Motor neuron (in vitro differentiated cells): Measurements from ENCODE around the gene CFAP61. TPM values are rescaled to one million over a fixed set of nuclear protein-coding genes. Genes with fewer than 3 reads are reported as not detected.

Source experiments
- ATAC-seq, 8 experiments: fragments of 200-7000 bp; cut with Tn5 transposase; replicated peaks in 6 of 8; 2 replicates each; pipeline ENCODE4 v1.8.0; 2021; ENCODE audit warnings: mild to moderate bottlenecking in 8 of 8, moderate library complexity in 8 of 8
- H3K27ac ChIP-seq, 2 donors: fragments of 250-450 bp; sonication (Bioruptor Pico); 2 replicates each; pipeline ENCODE4 v1.9.0; 2021; ENCODE audit warnings: antibody characterized with exemption in 2 of 2, mild to moderate bottlenecking in 2 of 2, moderate library complexity in 1 of 2
- H3K4me1 ChIP-seq, 2 donors: fragments of 250-450 bp; sonication (Bioruptor Pico); replicated peaks in 1 of 2; 2 replicates each; pipeline ENCODE4 v1.6.1; 2021; ENCODE audit warnings: antibody characterized with exemption in 2 of 2, mild to moderate bottlenecking in 2 of 2, moderate library complexity in 1 of 2
- H3K4me3 ChIP-seq, 5 donors: fragments of 250-450 bp; sonication (Bioruptor Pico); 2 replicates each; pipeline ENCODE4 v1.9.0; 2021; ENCODE audit warnings: antibody characterized with exemption in 5 of 5, mild to moderate bottlenecking in 5 of 5, moderate library complexity in 4 of 5
- WGBS, 10 experiments: fragments of 450-650 bp; shearing (Covaris generic); methylation state at CpG; one replicate each; pipeline ENCODE4 v1.0.0; 2022; 5-methylcytosine and 5-hydroxymethylcytosine counted together
- in situ Hi-C, 9 experiments: fragments of 400-800 bp; cut with MboI; loops; one replicate each; pipeline ENCODE4 v1.15.0; 2021; ENCODE audit warnings: low sequenced_read_pairs in 9 of 9, low pct_unique_long_range_greater_than_20kb in 2 of 9; ENCODE audit not compliant: unreplicated experiment in 9 of 9
- total RNA-seq, 8 experiments: library from RNA; unstranded; fragments of 300-600 nt; gene quantifications; 2 replicates each; pipeline versions ENCODE4 v1.2.3 to v1.2.4, GENCODE V29; 2022

The CFAP61 gene
- total RNA-seq, 8 experiments from 2014 or later, result 0.36 to 13.0 (median 1.3) TPM

DNA sequence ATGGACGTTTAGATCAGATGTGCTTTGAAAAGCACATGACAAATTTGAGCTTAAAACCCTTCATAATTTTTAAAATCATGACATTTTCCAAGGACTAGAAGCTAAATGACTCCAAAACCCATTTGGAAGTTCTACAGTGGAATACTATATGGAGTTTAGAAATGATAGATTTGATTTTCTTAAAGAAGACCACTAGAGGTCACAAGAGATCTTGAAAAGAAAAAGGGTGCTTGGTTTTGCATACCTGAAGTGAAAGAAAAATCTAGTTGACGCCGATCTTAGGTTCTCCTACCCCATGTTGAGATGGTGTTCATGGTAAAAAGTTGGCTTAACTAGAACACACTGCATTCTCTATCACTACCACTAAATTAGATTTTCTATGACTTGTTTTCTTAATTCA, 31.5 kb downstream of the CFAP61 start:
- WGBS, 10 experiments, result 0 to 19% (median 6%) methylated on average over 1 to 3 of the region's 3 CpGs; no CpG with 5 or more reads in 4 of the 10 experiments
- Histone ChIP-seq H3K27ac (no peak overlapping the region), H3K4me3 (no peak overlapping the region), H3K4me1 (peaks cover 6 to 12% of the 10 kb centered on the region in 2 donors)
- peak; percentile 41 to 85 (median 62) for ATAC-seq
- in situ Hi-C loops, result loop anchor here in 6 of 9 experiments (25.0 kb wide), 4 partner anchors 153 to 503 kb away; partner anchors contain the start of gene INSM1 (in 1 of the 6)

DNA sequence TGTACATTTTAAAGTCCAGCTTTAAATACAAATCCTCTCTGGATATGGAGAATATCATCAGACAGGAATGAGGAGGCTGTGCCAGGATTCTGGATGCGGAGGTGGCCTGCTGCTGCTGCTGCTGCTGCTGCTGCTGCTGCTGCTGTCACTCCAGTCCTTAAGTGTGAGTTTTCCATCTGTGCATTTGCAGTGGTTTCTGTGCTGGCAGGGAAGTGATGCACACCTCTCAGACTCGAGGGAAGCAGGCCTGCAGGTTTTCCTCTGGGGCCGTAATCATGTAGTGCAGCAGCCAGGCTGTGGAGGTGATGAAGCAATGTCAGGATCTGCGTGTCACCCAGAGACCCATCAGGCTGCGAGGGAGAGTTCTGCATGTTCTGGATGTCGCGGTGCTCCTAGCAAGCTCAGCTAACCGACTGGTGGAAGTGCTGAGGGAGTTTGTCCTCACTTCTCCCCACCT, 32.0 kb downstream of the CFAP61 start:
- no peak overlapping the region for H3K27ac ChIP-seq
- 0 to 60% (median 57%) methylated on average over 1 to 5 of the region's 8 CpGs; no CpG with 5 or more reads in 5 of the 10 experiments for WGBS, 10 experiments
- in situ Hi-C loops, result loop anchor here in 6 of 9 experiments (25.0 kb wide), 4 partner anchors 153 to 503 kb away; partner anchors contain the start of gene INSM1 (in 1 of the 6)
- H3K4me1 ChIP-seq, result peaks cover 6 to 12% of the 10 kb centered on the region in 2 donors
- no peak overlapping the region for H3K4me3 ChIP-seq
- peak in 6 of 8 experiments; percentile 19 to 62 (median 44) for ATAC-seq

DNA sequence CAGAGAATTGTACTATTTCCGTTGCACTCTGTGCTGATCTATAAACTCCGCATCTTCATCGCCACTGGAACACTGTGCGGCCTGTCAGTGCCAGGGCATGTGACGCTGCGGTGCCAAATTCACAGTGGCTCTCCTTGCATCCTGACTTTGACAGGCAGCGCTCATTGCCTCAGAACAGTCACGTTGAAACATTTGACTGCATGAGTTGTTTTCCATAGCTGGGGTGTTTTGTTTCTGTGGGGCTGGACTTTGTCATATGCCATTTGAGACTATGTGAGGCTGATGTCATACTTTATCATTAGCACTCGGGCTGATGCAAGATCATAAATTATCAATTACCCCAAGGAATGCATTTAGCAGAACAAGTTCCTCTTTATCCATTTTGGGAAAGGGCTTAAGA, 32.7 kb downstream of the CFAP61 start:
- 0 to 100% (median 84%) methylated on average over 1 to 8 of the region's 9 CpGs; no CpG with 5 or more reads in 1 of the 10 experiments for WGBS, 10 experiments
- H3K4me1 ChIP-seq, result peaks cover 6 to 12% of the 10 kb centered on the region in 2 donors
- H3K4me3 ChIP-seq, result peak overlapping the region in 2 of 5 donors; percentile 1 to 24
- H3K27ac ChIP-seq, result no peak overlapping the region
- in situ Hi-C loops, result loop anchor here in 6 of 9 experiments (25.0 kb wide), 4 partner anchors 152 to 502 kb away; partner anchors contain the start of gene INSM1 (in 1 of the 6)
- peak in 6 of 8 experiments; percentile 82 to 96 (median 88) for ATAC-seq

DNA sequence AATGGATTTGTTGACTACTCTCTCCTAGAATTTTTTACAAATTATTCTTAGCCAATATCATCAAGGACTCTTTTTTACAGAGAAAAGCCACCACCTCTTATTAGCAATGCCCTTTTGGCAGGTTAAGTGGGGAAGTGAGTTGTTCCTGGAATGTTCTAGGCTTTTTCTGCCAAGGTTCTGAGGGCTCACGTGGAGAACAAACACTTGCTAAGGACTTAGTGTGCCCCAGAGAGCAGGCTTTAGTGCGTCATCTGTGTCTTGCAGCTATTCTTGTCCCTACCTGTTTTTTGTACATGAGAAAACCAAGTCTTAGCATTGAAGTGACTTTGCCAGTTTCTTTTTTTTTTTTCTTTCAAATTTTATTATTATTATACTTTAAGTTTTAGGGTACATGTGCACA, 33.5 kb downstream of the CFAP61 start:
- no peak for ATAC-seq
- peak overlapping the region in 1 of 5 donors; percentile 24 for H3K4me3 ChIP-seq
- 0 to 95% (median 49%) methylated on average over 1 to 2 of the region's 2 CpGs; no CpG with 5 or more reads in 4 of the 10 experiments for WGBS, 10 experiments
- H3K27ac ChIP-seq, result no peak overlapping the region
- peaks cover 6 to 12% of the 10 kb centered on the region in 2 donors for H3K4me1 ChIP-seq
- in situ Hi-C loops, result loop anchor here in 6 of 9 experiments (25.0 kb wide), 4 partner anchors 151 to 501 kb away; partner anchors contain the start of gene INSM1 (in 1 of the 6)

DNA sequence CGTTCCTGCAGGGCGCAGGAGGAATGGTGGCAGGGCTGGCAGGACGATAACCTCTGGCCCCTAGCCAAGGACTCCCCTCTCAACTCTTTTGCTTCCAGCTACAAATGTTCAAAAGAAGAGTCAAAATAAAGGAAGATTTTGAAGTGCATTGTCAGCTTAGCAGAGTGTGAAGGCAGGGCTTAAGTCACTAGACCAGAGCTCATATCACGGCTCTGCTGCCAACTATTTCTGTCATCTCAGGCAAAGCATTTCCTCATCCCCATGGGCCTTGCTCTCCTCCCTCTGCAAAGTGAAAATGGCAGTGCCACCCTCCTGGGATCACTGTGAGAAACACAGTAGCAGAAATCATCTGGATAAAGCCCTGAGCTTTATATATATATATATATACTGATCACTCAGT, 36.7 kb downstream of the CFAP61 start:
- H3K4me1 ChIP-seq, result peaks cover 6 to 11% of the 10 kb centered on the region in 2 donors
- no peak overlapping the region for H3K4me3 ChIP-seq
- in situ Hi-C loops, result loop anchor here in 6 of 9 experiments (25.0 kb wide), 4 partner anchors 148 to 498 kb away; partner anchors contain the start of gene INSM1 (in 1 of the 6)
- no peak overlapping the region for H3K27ac ChIP-seq
- 0 to 97% (median 48%) methylated on average over 1 to 4 of the region's 4 CpGs; no CpG with 5 or more reads in 4 of the 10 experiments for WGBS, 10 experiments
- ATAC-seq, result no peak

DNA sequence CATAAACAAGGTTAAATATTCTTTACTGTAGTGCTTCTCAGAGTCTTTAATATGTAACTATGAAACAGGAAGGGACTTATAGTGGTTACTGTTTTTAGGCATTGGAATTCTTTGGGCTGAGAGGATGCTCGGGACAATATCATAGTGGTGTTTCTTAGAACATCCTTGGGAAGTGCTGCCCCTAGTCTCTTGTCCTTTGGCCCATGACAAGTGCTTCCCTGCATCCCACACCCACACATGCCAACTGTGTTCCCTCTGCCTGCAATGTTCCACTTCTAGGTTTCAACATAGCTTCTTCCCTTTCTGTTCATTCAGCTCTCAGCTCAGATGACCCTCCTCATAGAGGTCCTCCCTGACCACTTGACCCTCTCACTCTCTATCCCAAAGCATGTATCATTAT, 37.6 kb downstream of the CFAP61 start:
- no peak for ATAC-seq
- no peak overlapping the region for H3K4me3 ChIP-seq
- in situ Hi-C loops, result loop anchor here in 6 of 9 experiments (25.0 kb wide), 4 partner anchors 147 to 497 kb away; partner anchors contain the start of gene INSM1 (in 1 of the 6)
- WGBS, 10 experiments, result 0 to 100% (median 40%) methylated on average over 1 of the region's 1 CpG; no CpG with 5 or more reads in 5 of the 10 experiments
- no peak overlapping the region for H3K27ac ChIP-seq
- peaks cover 5 to 6% of the 10 kb centered on the region in 2 donors for H3K4me1 ChIP-seq

DNA sequence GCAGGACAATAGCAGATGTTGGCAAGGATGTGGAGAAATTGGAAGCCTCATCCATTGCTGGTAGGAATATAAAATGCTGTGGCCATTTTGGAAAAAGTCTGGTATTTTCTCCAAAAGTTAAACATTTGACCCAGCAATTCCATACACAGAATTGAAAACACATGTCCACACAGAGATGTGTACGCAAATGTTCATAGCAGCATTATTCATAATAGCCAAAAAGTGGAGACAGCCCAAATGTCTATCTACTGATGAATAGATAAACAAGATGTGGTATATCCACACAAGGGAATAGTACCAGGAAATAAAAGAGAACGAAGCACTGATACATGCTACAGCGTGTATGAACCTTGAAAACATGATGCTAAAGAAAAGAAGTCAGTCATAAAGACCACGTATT, 40.5 kb downstream of the CFAP61 start:
- in situ Hi-C loops, result loop anchor here in 6 of 9 experiments (25.0 kb wide), 4 partner anchors 144 to 494 kb away; partner anchors contain the start of gene INSM1 (in 1 of the 6)
- no peak overlapping the region for H3K27ac ChIP-seq
- peaks cover 0 to 10% of the 10 kb centered on the region in 2 donors for H3K4me1 ChIP-seq
- 12 to 100% (median 90%) methylated on average over 1 to 4 of the region's 4 CpGs for WGBS, 10 experiments
- H3K4me3 ChIP-seq, result no peak overlapping the region
- no peak for ATAC-seq

DNA sequence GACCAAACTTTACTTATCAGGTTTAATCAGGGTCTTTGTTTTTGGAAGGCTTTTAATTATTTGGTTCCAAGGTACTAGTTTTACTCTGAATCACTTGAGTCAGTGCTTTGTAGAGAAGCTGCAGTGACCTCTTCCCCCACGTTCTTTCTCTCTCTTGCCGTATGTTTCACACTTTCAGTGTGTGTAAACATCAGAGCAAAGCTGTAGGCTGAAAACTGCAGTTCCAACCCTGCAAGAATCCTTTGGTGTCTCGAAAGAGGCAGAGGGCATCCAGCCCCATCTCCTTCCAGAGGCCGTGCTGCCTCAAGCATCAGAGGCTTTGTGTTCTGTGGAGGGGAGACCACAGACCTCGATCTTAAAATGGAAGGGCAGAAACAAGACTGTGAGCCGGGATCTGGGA, 42.1 kb downstream of the CFAP61 start:
- in situ Hi-C loops, result loop anchor here in 6 of 9 experiments (25.0 kb wide), 4 partner anchors 143 to 493 kb away; partner anchors contain the start of gene INSM1 (in 1 of the 6)
- no peak for ATAC-seq
- no peak overlapping the region for H3K4me3 ChIP-seq
- H3K4me1 ChIP-seq, result peaks cover 0 to 10% of the 10 kb centered on the region in 2 donors
- 0 to 93% (median 67%) methylated on average over 1 to 6 of the region's 6 CpGs; no CpG with 5 or more reads in 2 of the 10 experiments for WGBS, 10 experiments
- H3K27ac ChIP-seq, result no peak overlapping the region

DNA sequence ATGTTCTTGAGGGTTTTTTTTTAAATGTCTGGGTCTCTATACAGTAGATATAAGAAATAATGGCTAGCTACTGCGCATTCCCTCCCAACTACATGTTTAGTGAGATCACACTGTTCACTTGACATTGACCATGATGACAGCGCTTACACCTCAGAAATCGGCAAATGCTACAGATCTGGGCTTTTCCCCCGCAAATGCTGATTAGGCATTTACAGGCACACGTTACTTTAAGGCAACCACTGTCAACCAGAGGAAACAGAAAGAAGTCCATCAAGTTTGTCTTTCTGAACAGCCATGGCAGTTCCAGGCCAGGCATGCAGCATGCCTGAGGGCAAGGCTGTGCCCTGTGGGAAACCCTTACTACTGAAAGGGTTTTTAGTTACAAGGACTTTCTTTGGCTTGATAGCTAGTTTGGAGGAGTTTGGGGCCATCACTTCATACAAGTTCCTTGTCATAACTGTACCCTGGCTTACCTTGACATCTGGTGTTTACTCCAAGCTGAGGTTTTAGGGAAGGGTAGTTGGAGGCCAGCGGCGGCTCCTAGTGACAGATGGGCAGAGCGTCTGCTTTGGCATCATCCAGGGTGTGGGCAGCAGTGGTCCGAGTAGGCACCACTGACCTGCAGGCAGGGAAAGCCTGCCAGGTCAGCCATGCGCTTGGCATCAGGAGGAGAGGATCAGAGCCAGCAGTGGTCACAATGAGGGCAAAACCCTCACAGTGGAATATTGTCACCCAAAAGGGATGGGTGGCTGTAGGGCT, 43.0 kb downstream of the CFAP61 start:
- in situ Hi-C loops, result loop anchor here in 6 of 9 experiments (25.0 kb wide), 4 partner anchors 142 to 492 kb away; partner anchors contain the start of gene INSM1 (in 1 of the 6)
- ATAC-seq, result no peak
- Histone ChIP-seq H3K4me3 (no peak overlapping the region), H3K27ac (no peak overlapping the region), H3K4me1 (peaks cover 0 to 10% of the 10 kb centered on the region in 2 donors)
- 71 to 100% (median 87%) methylated on average over 1 to 8 of the region's 10 CpGs for WGBS, 10 experiments

DNA sequence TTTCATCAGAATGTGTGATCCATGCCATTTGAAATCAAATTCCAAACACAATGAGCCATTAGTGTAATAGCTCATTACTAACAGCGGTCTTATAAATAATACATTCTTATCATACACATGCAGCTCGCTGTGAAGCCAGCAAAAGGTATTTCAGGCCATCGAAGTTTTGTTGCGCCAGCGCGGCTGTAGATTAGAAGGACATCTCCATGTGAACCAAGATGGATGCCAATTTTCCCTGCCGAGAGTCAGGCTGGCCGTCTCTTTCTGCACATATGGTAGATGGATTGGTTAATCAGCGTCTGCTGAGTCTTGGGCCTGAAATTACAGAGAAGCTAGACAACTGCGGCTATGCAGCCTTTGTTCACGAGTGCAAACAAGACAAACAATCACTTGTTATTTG, 44.1 kb downstream of the CFAP61 start:
- Histone ChIP-seq H3K27ac (no peak overlapping the region), H3K4me3 (no peak overlapping the region), H3K4me1 (peaks cover 0 to 10% of the 10 kb centered on the region in 2 donors)
- peak in 1 of 8 experiments; percentile 48 for ATAC-seq
- 0 to 97% (median 57%) methylated on average over 2 to 11 of the region's 11 CpGs; no CpG with 5 or more reads in 2 of the 10 experiments for WGBS, 10 experiments
- in situ Hi-C loops, result loop anchor here in 6 of 9 experiments (25.0 kb wide), 4 partner anchors 141 to 491 kb away; partner anchors contain the start of gene INSM1 (in 1 of the 6)

DNA sequence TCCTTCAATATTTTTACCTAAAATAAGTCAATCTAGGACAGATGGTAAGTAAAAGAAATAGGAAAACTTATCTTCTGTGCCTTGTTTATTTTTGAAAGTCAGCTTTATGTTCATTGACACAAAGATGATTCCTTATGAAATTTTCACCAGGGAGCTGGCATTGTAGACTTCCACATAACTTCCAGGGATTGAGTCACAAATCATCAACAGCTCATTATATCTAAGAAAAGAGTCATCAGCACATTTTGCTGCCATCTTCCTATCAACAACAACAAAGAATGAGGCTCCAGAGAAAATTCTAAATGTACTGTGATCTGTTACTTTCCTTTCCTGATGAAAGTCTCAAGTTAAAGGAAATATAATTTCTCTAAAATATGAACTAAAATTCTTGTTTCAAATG, 48.5 kb downstream of the CFAP61 start:
- ATAC-seq, result no peak
- H3K4me1 ChIP-seq, result peaks cover 0 to 9% of the 10 kb centered on the region in 2 donors
- in situ Hi-C loops, result no loop called here
- H3K4me3 ChIP-seq, result no peak overlapping the region
- no peak overlapping the region for H3K27ac ChIP-seq

- H3K4me1 ChIP-seq, result no peaks in the 10 kb centered on the region
- H3K4me3 ChIP-seq, result no peak overlapping the region
- ATAC-seq, result no peak
- in situ Hi-C loops, result no loop called here
- no peak overlapping the region for H3K27ac ChIP-seq
Observed at GRCh38 chr20:20102163-20102562, 49.8 kb downstream of the CFAP61 start.

DNA sequence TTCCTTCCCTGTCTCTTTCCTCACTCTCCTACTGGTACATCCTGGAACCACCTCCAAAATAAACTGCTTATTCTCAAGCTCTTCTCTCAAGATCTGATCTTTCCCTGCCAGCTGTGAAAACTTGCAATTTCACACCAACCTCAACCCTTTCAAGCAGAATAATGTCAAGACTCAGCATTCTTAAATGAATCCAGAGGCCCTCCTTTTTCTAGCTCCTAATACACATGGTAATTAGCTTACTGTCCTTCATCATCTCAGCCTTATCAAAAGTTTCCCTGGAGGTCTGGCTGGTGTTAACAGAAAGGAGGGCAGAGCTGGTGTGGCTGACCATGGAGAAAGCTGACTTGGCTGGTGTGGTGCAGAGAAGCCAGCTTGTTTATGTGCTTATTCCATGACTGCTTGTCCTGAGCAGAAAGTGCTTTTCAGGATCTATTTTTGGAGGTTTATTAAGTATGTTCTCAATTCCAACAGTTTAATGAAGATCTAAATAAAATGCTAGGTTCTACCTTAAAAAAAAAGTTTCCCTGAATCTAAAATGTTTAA, 50.5 kb downstream of the CFAP61 start:
- no peaks in the 10 kb centered on the region for H3K4me1 ChIP-seq
- H3K27ac ChIP-seq, result no peak overlapping the region
- no peak overlapping the region for H3K4me3 ChIP-seq
- in situ Hi-C loops, result no loop called here
- ATAC-seq, result no peak
